B cell (primary cell): ENCODE data around the gene GLI3. TPM values are rescaled to one million over a fixed set of nuclear protein-coding genes. Genes with fewer than 3 reads are reported as not detected.

Source experiments
- ATAC-seq: fragments of 200-7000 bp; cut with Tn5 transposase; one replicate; pipeline ENCODE4 v1.10.0; 2021; ENCODE audit warnings: low read depth, mild to moderate bottlenecking, moderate number of reproducible peaks, moderate library complexity
- CTCF ChIA-PET: fragments of 350-600 bp; sonication (Branson Sonifier 250); formaldehyde crosslinking; loops from one replicate; lab custom pipeline; 2021; ENCODE audit warnings: antibody characterized with exemption, inconsistent platforms; lab: Charles Lee
- POLR2A ChIA-PET: fragments of 350-600 bp; sonication (Branson Sonifier 250); formaldehyde crosslinking; loops from one replicate; lab custom pipeline; 2021; ENCODE audit warnings: antibody characterized with exemption; lab: Charles Lee
- DNase-seq: peaks from one replicate; pipeline ENCODE4 v3.0.0; 2013
- H2AFZ ChIP-seq: 2 replicates; pipeline ENCODE4 v1.6.1; 2012; ENCODE audit warnings: mild to moderate bottlenecking, low read depth, low read length; ENCODE audit not compliant: insufficient read depth, poor library complexity, severe bottlenecking
- H3K27ac ChIP-seq, 2 donors: 1 replicate in 1 of 2; 2 replicates in 1 of 2; pipeline ENCODE4 v1.5.1; 2012 to 2013; ENCODE audit warnings: low read length in 2 of 2, mild to moderate bottlenecking in 2 of 2, moderate library complexity in 1 of 2
- H3K27me3 ChIP-seq, 4 experiments: fragments of 200-600 bp in 1 of 4; sonication (generic) in 1 of 4; replicated peaks in 1 of 4; 1 replicate in 2 of 4; 2 replicates in 2 of 4; pipeline versions ENCODE4 v1.6.1 to v1.7.0; 2013 to 2016; ENCODE audit warnings: low read length in 3 of 4, mild to moderate bottlenecking in 2 of 4, mixed read lengths in 1 of 4, moderate library complexity in 1 of 4; ENCODE audit not compliant: insufficient read depth in 4 of 4, control insufficient read depth in 3 of 4; ENCODE audit errors: control extremely low read depth in 1 of 4
- H3K36me3 ChIP-seq, 2 experiments: replicated peaks in 1 of 2; 1 replicate in 1 of 2; 2 replicates in 1 of 2; pipeline versions ENCODE4 v1.6.1 to v1.7.1; 2013; ENCODE audit warnings: low read length in 1 of 2; ENCODE audit not compliant: insufficient read depth in 2 of 2, control insufficient read depth in 1 of 2; ENCODE audit errors: control extremely low read depth in 1 of 2, extremely low read depth in 1 of 2
- H3K4me1 ChIP-seq, 2 donors: fragments of 200-600 bp in 1 of 2; sonication (generic) in 1 of 2; 1 replicate in 1 of 2; 2 replicates in 1 of 2; pipeline versions ENCODE4 v1.5.1 to v1.6.1; 2013 to 2017; ENCODE audit warnings: low read length in 2 of 2; ENCODE audit not compliant: control insufficient read depth in 2 of 2, insufficient read depth in 2 of 2
- H3K4me2 ChIP-seq: replicated peaks from 2 replicates; pipeline ENCODE3; 2012; ENCODE audit warnings: mild to moderate bottlenecking, low read depth, low read length; ENCODE audit not compliant: poor library complexity, severe bottlenecking
- H3K4me3 ChIP-seq, 5 experiments: fragments of 200-600 bp in 1 of 5; sonication (generic) in 1 of 5; 1 replicate in 3 of 5; 2 replicates in 2 of 5; pipeline versions ENCODE4 v1.5.1 to v1.7.0; 2011 to 2016; ENCODE audit warnings: low read length in 4 of 5, mild to moderate bottlenecking in 4 of 5, low read depth in 2 of 5, control low read depth in 1 of 5, moderate library complexity in 1 of 5; ENCODE audit not compliant: insufficient read depth in 1 of 5; ENCODE audit errors: control extremely low read depth in 1 of 5, extremely low read depth in 1 of 5
- H3K79me2 ChIP-seq: fragments of 200-600 bp; sonication (generic); one replicate; pipeline ENCODE4 v1.6.0; 2016; ENCODE audit warnings: low read length; ENCODE audit not compliant: control insufficient read depth, insufficient read depth
- H3K9ac ChIP-seq: fragments of 200-600 bp; sonication (generic); 2 replicates; pipeline ENCODE4 v1.6.1; 2017; ENCODE audit warnings: mild to moderate bottlenecking, low read length, moderate library complexity
- H3K9me3 ChIP-seq, 3 donors: one replicate each; pipeline versions ENCODE4 v1.6.1 to v1.7.1; 2013; ENCODE audit warnings: low read length in 2 of 3; ENCODE audit not compliant: control insufficient read depth in 2 of 3, insufficient read depth in 1 of 3; ENCODE audit errors: control extremely low read depth in 1 of 3
- H4K20me1 ChIP-seq: 2 replicates; pipeline ENCODE4 v1.6.0; 2012; ENCODE audit warnings: mild to moderate bottlenecking, low read length; ENCODE audit not compliant: insufficient read depth, control insufficient read depth, poor library complexity, severe bottlenecking
- H3K27ac Mint-ChIP-seq: one replicate; pipeline ENCODE4 v1.8.0; 2021; ENCODE audit warnings: mixed read lengths
- H3K27me3 Mint-ChIP-seq: one replicate; pipeline ENCODE4 v1.8.0; 2021; ENCODE audit warnings: mixed read lengths
- H3K4me1 Mint-ChIP-seq: one replicate; pipeline ENCODE4 v1.8.0; 2021; ENCODE audit warnings: mixed read lengths
- H3K4me3 Mint-ChIP-seq: one replicate; pipeline ENCODE4 v1.8.0; 2021; ENCODE audit warnings: mixed read lengths
- H3K9me3 Mint-ChIP-seq: one replicate; pipeline ENCODE4 v1.8.0; 2022; ENCODE audit warnings: mixed read lengths; ENCODE audit not compliant: insufficient read depth
- EZH2 ChIP-seq: IDR thresholded peaks from 2 replicates; pipeline ENCODE4 v1.6.1; 2012; ENCODE audit warnings: borderline replicate concordance, low read depth, mild to moderate bottlenecking, moderate library complexity, low read length; ENCODE audit not compliant: insufficient read depth, poor library complexity, severe bottlenecking
- WGBS: methylation state at CpG from one replicate; pipeline ENCODE4 v1.1.5; 2013; ENCODE audit warnings: missing lambda C conversion rate; ENCODE audit not compliant: insufficient coverage; 5-methylcytosine and 5-hydroxymethylcytosine counted together
- intact Hi-C: fragments of 100-400 bp; cut with micrococcal nuclease; formaldehyde crosslinking; loops from one replicate; pipeline ENCODE4 v1.10.0; 2022
- polyA plus RNA-seq: library from polyadenylated mRNA; depleted of rRNA; stranded (reverse); fragments of >200 nt; gene quantifications from 2 replicates; pipeline ENCODE4 v1.2.3, GENCODE V29; 2012
- total RNA-seq, 2 donors: library from RNA; stranded (reverse); fragments of 120-200 nt in 1 of 2; gene quantifications; 1 replicate in 1 of 2; 2 replicates in 1 of 2; pipeline versions ENCODE4 v1.2.3 to v1.2.4, GENCODE V29; 2013 to 2022
- TF ChIP-seq, protein P1 (sequence below): fragments of 200-600 bp; IDR thresholded peaks from one replicate; pipeline ENCODE4 v1.8.0; 2022; ENCODE audit warnings: antibody characterized with exemption, mild to moderate bottlenecking

The GLI3 gene
- total and polyA plus RNA-seq, 2 donors (not counting 1 experiment from before 2014, with no cell fraction given): not detected

DNA sequence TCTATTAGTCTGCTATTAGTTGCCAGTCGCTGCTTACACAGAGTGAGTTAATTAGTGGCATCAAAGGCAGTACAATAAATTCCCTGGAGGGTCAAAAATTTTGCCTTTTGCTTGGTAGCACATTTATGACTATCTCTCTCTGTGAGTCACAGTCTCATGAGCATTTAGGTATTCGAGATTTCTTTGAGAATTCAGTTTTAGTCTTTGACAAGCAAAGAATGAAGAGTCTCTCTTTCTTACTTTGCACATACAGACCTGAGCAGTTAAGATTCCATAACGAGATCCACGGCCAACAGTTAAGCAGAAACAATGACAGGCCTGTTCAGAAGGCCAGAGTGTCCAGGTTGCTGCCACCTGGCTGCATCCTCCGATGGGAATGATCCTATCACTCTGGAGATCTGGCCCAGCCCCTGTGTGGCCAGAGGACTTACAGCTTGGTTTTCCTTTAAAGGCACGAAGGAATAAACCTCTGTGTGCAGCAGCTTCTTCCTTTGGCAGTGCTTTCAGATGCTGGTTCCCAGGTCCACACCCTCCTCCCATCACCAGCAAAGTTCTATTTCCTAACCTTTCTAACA is 80.6 kb downstream of the GLI3 start:
- no peaks in the 10 kb centered on the region for H3K27me3 ChIP-seq
- no peak overlapping the region for H3K4me2 ChIP-seq
- H3K36me3 ChIP-seq: no peaks in the 10 kb centered on the region
- no peaks in the 10 kb centered on the region for H3K9me3 ChIP-seq
- 85% methylated on average over 5 of the region's 6 CpGs for WGBS
- no peak overlapping the region for H2AFZ ChIP-seq
- ChIA-PET POLR2A (no interaction called here), CTCF (no interaction called here)
- no peak overlapping the region for H3K27ac ChIP-seq
- H4K20me1 ChIP-seq: no peaks in the 10 kb centered on the region
- Mint-ChIP-seq H3K9me3 (no peaks in the 10 kb centered on the region), H3K27me3 (peaks cover 5% of the 10 kb centered on the region), H3K4me1 (no peaks in the 10 kb centered on the region), H3K4me3 (no peak overlapping the region), H3K27ac (no peak overlapping the region)
- no peak overlapping the region for H3K9ac ChIP-seq
- intact Hi-C loops: no loop called here
- H3K79me2 ChIP-seq: no peaks in the 10 kb centered on the region
- DNase-seq (no peak), ATAC-seq (no peak)
- no peaks in the 10 kb centered on the region for H3K4me1 ChIP-seq
- TF ChIP-seq EZH2: no peak
- TF ChIP-seq, protein P1, sequence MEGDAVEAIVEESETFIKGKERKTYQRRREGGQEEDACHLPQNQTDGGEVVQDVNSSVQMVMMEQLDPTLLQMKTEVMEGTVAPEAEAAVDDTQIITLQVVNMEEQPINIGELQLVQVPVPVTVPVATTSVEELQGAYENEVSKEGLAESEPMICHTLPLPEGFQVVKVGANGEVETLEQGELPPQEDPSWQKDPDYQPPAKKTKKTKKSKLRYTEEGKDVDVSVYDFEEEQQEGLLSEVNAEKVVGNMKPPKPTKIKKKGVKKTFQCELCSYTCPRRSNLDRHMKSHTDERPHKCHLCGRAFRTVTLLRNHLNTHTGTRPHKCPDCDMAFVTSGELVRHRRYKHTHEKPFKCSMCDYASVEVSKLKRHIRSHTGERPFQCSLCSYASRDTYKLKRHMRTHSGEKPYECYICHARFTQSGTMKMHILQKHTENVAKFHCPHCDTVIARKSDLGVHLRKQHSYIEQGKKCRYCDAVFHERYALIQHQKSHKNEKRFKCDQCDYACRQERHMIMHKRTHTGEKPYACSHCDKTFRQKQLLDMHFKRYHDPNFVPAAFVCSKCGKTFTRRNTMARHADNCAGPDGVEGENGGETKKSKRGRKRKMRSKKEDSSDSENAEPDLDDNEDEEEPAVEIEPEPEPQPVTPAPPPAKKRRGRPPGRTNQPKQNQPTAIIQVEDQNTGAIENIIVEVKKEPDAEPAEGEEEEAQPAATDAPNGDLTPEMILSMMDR: no peak
- no peak overlapping the region for H3K4me3 ChIP-seq

DNA sequence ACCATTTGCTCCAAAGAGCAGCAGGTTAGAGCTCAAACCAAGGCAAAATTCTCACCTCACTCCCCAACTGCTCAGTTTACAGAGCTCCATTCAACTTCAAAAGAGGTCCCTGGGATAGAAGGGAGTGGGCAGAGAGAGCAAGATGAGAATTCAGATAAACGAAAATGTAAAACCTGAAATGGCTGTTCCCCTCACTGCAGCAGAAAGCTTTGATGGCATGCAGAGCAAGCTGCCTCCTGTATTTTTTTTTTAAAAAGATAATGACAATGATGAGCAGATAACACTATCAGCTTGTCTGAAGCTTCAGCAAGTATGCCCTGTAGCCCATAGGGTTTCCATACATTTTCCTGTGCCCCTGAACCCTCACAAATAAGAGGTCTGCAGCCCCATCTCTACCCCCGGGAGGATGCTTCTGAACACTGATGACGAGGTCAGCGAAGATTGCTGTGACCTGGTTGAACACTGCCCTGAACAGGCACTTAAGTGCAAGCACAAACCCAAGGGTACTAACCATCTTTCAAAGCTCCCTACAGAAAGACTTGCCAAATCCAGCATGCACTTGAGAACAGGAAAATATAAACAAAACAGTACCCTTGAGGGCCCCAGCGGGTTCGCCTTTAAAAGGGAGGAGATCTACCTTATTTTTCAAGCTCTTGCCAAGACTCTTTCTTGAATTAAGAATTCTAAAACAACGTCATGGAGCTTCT is 81.3 kb downstream of the GLI3 start:
- CTCF ChIA-PET: no interaction called here
- no peak for ATAC-seq
- no peak for TF ChIP-seq EZH2
- TF ChIP-seq, protein P1: no peak

More for the DNA sequence above, 81.3 kb downstream of the GLI3 start:
- Mint-ChIP-seq H3K4me3 (no peak overlapping the region), H3K4me1 (no peaks in the 10 kb centered on the region), H3K27ac (no peak overlapping the region), H3K27me3 (peaks cover 5% of the 10 kb centered on the region), H3K9me3 (no peaks in the 10 kb centered on the region)
- Histone ChIP-seq H4K20me1 (no peaks in the 10 kb centered on the region), H3K4me3 (no peak overlapping the region), H3K79me2 (no peaks in the 10 kb centered on the region), H3K27me3 (no peaks in the 10 kb centered on the region), H2AFZ (no peak overlapping the region), H3K4me2 (no peak overlapping the region), H3K36me3 (no peaks in the 10 kb centered on the region), H3K4me1 (no peaks in the 10 kb centered on the region), H3K9ac (no peak overlapping the region), H3K27ac (no peak overlapping the region), H3K9me3 (no peaks in the 10 kb centered on the region)
- no peak for DNase-seq
- intact Hi-C loops: no loop called here
- POLR2A ChIA-PET: no interaction called here
- WGBS: 98% methylated on average over 7 of the region's 7 CpGs
